ENCODE data around the gene OSBPL2.

- no peak for TF ChIP-seq YY1 (IDR thresholded peaks at IDR 0.05)
- no peak for TF ChIP-seq MAX (IDR thresholded peaks at IDR 0.05)
- TF ChIP-seq ZBTB33 (IDR thresholded peaks at IDR 0.05), result no peak
- no peak for TF ChIP-seq HNF4A (conservative IDR thresholded peaks at IDR 0.05)
- no peak for TF ChIP-seq CTCF (IDR thresholded peaks at IDR 0.05; ENCODE audit: low read depth, low read length, missing input control)
- no peak for TF ChIP-seq REST (IDR thresholded peaks at IDR 0.05)
- no peak for TF ChIP-seq FOXA1 (IDR thresholded peaks at IDR 0.05)
- TF ChIP-seq ATF3 (IDR thresholded peaks at IDR 0.05), result no peak
- TF ChIP-seq GABPA (IDR thresholded peaks at IDR 0.05 in 1 of 2, conservative IDR thresholded peaks at IDR 0.05 in 1 of 2), result no peak
- no peak for TF ChIP-seq RXRA (IDR thresholded peaks at IDR 0.05)
Measured at GRCh38 chr20:62286493-62287064, 48.3 kb downstream of the OSBPL2 start.

Measured in liver (tissue), 3 donors.